Anterior cingulate cortex (tissue), 58 donors: Measurements from ENCODE around the gene C16orf87.
"Not testable (repeated sequence)": the region's sequence is repeated elsewhere in the genome, so short reads cannot be mapped to it uniquely, and the experiment has no call there.

ENCODE experiments used
- DNase-seq, 58 donors: peaks; one replicate each; lab custom pipeline; 2025; lab: John Stamatoyannopoulos, UW

C16orf87 gene

GRCh38 chr16:46830902-46831647 lies at the start of gene C16orf87:
Gene C16orf87 (minus strand): TSS chr16:46831180. CDS start chr16:46831149, 31 bp downstream.
- peak; percentile 43 to 97 (median 92) for DNase-seq

- DNase-seq = no peak
These were observed 44.3 kb upstream of the C16orf87 start for GRCh38 chr16:46875243-46875642.

- no peak for DNase-seq
These were observed 42.2 kb upstream of the C16orf87 start for GRCh38 chr16:46873201-46873600.

GRCh38 chr16:46871597-46871996 lies 40.6 kb upstream of the C16orf87 start:
- DNase-seq = no peak

- not testable (repeated sequence) for DNase-seq
These were observed 37.9 kb upstream of the C16orf87 start for GRCh38 chr16:46868891-46869290.

GRCh38 chr16:46867486-46867885 lies 36.5 kb upstream of the C16orf87 start:
- DNase-seq = not testable (repeated sequence)

- DNase-seq = no peak
These were observed 35.3 kb upstream of the C16orf87 start for GRCh38 chr16:46866286-46866685.

GRCh38 chr16:46862555-46863447 lies 31.8 kb upstream of the C16orf87 start:
- DNase-seq = no peak

- peak in 2 of 58 donors; percentile 1 to 8 for DNase-seq
These were observed 28.8 kb upstream of the C16orf87 start for GRCh38 chr16:46859719-46860152.

- no peak for DNase-seq
These were observed 27.2 kb upstream of the C16orf87 start for GRCh38 chr16:46858151-46858550.

GRCh38 chr16:46857368-46857945 lies 26.5 kb upstream of the C16orf87 start:
- DNase-seq = peak in 49 of 58 donors; percentile 5 to 85 (median 40)

- DNase-seq = no peak
These were observed 24.4 kb upstream of the C16orf87 start for GRCh38 chr16:46855389-46855788.

GRCh38 chr16:46854846-46855245 lies 23.9 kb upstream of the C16orf87 start:
- DNase-seq = no peak

GRCh38 chr16:46853713-46854443 lies 22.9 kb upstream of the C16orf87 start:
- DNase-seq = peak in 57 of 58 donors; percentile 19 to 90 (median 71)

GRCh38 chr16:46852130-46852529 lies 21.1 kb upstream of the C16orf87 start:
- DNase-seq = no peak

- no peak for DNase-seq
These were observed 19.9 kb upstream of the C16orf87 start for GRCh38 chr16:46850619-46851555.

GRCh38 chr16:46848768-46849764 lies 18.1 kb upstream of the C16orf87 start:
- no peak for DNase-seq

GRCh38 chr16:46845952-46846351 lies 15.0 kb upstream of the C16orf87 start:
- DNase-seq = no peak
